IPS-NIHi11 (cell line): ENCODE measurements around the gene SCAPER.
"Not testable (repeated sequence)": the region's sequence is repeated elsewhere in the genome, so short reads cannot be mapped to it uniquely, and the experiment has no call there.

Source experiments
- DNase-seq: peaks from one replicate; pipeline ENCODE4 v3.0.0; 2012; ENCODE audit warnings: mixed read lengths, low spot score

The SCAPER gene

DNA sequence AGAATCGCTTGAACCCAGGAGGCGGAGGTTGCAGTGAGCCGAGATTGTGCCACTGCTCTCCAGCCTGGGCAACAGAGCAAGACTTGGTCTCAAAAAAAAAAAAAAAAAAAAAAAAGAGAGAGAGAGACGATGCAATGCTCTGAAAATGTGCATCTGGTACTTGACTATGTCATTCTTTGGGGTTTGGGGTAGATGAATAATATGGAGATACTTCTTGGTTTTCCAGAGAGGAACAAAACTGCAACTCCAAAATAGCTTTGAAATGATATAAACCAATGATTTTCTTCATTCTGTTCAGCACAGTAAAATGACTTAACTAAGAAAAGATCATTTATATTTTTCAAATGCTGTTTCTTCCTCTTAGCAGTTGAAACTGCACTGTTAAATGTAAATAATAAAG is 409.7 kb downstream of the SCAPER start:
- DNase-seq: no peak

DNA sequence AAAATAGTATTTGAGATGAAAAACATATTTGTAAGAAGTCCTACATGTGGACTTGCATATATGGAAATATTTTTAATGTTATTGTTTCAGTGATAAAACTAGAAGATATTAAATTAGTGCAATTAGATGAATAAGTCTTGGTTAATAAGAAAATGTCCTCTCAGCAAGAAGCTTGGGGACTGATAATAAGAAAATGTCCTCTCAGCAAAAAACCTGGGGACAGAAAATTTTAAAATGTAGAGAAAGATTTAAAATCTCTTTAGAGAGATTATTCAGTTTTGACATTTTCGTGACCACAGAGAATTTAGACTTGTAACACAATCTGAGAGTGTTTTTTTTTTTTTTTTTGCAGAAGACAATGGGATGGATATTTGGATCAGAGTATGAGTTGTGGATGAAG is 412.6 kb downstream of the SCAPER start:
- no peak for DNase-seq

DNA sequence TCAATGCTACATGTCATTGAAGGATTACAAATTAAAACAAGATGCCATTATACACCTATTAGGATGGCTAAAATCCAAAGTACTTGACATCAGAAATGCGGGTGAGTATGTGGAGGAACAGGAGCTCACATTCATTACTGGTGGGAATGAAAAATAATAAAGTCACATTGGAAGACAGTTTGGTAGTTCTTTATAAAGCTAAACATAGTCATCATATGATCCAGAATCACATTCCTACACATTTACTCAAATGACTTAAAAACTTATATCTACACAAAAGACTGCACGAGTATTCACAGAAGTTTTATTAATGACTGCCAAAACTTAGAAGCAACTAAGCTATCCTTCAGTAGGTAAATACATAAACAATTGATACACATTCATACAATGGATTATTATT is 421.4 kb downstream of the SCAPER start:
- no peak for DNase-seq

DNA sequence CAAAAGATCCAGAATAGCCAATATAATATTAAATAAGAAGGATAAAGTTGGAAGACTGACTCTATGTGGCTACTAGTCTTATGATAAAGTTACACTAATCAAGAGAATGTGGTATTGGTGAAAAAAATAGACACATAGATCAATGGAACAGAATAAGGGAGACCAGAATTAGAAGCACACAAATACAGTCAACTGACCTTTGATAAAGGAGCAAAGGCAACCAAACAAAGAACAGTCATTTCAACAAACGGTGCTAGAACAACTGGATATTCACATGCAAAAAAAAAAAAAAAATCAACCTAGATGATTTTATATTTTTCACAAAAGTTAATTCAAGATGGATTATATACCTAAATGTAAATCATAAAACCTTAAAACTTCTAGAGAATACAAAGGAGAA is 422.1 kb downstream of the SCAPER start:
- no peak for DNase-seq

DNA sequence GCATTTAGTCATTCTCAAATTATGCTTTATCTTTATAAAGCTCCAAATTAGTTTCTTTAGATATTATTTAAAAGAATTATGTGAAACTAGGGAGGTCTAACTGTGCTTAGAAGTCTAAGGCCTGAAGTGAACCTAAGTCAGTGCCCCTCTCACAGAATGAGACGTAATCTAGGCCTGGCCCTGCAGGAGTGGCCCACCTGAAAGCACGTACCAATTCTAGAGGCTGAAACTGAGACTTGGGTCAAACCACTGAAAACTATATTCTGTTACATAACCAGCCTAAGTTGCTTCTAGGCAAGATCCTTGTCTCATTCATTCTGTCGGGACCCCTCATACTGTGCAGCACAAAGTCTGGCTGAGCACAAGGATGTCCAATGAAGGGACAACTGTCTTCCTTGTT is 424.9 kb downstream of the SCAPER start:
- no peak for DNase-seq

DNA sequence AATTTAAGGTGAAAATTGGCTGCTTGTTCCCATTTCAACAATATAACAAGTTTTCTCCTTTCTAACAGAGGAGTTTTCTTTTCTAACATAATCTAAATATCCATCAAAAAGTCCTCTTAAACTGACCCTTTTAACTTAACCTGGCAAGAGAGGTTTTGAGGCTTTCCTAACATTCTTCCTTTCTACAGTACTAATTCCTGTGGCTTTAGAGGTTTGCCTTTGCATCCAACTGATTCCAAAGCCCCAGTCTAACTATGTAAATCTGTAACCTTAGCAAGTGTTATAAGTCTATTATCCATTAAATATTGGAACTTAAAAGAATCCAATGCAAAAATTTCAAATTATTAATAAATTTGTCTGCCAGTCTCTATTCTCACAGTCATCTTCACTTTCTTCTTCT is 434.4 kb downstream of the SCAPER start:
- no peak for DNase-seq

DNA sequence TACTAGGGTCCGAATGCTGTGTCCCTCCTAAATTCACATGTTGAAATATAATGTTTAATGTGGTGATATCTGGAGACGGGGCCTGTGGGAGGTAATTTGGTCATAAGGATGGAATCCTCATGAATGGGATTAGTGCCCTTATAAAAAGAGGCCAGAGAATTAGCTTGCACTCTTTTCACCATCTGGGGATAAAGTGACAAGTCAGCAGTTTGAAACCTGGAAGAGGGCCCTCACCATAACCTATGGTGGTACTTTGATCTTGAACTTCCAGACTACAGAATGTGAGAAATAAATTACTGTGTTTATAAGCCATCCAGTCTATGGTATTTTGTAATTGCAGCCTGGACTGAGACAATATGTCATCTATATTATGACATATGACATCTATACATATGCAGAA is 436.4 kb downstream of the SCAPER start:
- no peak for DNase-seq

DNA sequence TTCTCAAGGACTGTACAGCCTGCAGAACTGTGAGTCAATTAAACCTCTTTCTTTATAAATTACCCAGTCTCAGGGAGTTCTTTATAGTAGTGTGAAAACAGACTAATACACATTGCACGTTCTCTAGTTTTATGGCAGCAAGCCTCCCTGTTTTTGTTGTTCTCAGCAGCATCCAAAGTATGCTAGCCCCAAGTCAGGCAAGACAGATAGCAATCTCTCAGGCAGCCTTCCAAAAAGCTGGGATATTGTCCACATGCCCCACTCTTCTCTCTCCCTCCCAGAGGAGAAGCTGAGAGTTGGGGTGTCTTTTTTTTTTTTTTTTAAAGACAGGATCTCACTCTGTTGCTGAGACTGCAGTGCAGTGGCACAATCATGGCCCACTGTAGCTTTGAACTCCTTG is 438.0 kb downstream of the SCAPER start:
- DNase-seq: no peak

DNA sequence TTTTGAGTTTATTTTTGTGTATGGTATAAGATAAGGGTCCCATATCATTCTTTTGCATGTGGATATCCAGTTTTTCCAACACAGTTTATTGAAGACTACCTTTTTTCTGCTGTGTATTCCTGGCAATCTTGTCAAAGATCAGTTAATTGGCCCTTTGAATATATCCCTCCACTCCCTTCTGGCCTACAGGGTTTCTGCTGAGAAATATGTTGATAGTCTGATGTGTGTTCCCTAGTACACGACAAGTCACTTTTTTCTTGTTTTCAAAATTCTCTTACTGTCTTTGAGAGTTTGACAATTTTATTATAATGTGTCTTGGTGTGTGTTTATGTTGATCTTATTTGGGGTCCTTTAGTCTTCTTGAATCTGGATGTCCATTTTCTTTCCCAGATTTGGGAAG is 439.4 kb downstream of the SCAPER start:
- DNase-seq: no peak

DNA sequence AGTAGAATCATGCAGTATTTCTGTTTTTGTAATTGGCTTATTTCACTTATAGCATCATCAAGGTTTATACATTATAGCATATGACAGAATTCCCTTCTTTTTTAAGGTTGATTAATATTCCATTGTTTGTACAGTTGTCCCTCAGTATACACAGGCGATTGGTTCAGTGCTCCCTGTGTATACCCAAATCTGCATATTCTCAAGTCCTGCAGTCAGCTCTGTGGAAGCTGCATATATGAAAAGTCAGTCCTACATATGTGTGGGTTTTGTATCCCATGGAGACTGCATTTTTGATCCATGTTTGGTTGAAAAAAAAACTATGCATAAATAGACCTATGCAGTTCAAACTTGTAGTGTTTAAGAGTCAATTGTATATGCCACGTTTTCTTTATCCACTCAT is 440.9 kb downstream of the SCAPER start:
- DNase-seq: no peak

DNA sequence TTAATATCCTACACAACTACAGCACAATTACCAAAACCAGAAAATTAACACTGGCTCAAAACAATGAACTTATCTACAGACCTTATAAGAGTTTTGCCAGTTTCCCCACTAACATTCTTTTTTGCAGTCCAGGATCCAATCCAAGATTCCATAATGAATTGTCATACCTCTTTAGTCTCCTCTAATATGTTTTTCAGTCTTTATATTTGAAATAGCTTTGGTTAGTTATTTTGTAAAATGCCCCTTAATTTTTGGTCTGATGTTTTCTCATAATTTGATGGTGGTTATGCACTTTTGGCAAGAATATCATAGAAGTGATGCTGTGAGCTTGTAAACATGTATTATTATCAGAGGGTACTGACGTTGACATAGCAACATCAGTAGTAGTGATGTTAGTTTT is 444.3 kb downstream of the SCAPER start:
- no peak for DNase-seq

DNA sequence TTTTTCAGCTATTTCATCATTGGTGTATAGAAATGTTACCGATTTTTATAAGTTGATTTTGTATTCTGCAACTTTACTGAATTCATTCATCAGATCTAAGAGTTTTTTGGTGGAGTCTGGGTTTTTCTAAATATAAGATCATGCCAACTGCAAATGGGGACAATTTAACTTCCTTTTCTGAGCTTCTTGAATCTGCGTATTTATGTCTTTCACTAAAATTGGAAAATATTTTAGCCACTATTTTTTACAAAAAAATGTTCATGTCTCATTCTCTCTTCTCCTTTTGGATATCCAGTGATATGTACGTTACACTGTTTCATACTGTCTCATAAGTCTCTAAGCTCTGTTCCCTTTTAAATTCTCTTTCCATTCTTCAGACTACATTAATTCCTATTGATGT is 444.8 kb downstream of the SCAPER start:
- no peak for DNase-seq

DNA sequence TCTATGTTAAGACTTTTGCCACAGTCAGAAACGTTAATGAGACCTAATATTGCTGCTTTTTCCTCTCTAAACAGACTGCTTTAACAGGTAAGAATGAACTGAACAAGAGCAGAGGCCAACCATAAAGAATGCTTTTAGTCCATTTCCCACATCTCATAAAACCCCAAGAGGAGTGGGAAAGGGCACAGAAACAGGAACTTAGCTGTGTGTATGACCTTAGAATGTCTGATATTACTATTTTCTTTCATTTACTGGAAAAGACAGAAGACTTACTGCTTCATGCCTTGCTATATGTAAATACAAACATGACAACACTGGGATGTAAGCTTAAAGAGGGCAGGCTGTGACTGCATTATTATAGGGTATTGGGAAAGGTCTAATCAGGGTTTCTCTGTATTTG is 453.6 kb downstream of the SCAPER start:
- DNase-seq: no peak

DNA sequence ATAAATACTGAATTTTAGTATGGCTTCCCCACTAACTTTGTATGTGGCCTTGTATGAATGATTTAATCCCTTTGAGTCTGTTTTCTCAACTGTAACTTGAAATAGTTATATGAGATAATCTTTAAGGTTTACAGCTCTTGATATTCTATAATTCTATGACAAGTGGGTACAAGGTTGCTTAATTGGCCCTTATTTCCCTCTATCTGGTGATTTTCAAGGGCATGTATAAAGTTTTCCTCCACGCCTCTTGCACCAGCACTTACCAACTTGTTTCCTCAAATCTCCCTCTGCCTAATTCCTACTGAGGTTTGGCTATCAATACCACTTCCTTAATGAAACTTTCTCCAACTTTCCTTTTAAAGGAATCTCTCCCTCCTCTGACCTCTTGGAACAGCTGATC is 455.7 kb downstream of the SCAPER start:
- no peak for DNase-seq

DNA sequence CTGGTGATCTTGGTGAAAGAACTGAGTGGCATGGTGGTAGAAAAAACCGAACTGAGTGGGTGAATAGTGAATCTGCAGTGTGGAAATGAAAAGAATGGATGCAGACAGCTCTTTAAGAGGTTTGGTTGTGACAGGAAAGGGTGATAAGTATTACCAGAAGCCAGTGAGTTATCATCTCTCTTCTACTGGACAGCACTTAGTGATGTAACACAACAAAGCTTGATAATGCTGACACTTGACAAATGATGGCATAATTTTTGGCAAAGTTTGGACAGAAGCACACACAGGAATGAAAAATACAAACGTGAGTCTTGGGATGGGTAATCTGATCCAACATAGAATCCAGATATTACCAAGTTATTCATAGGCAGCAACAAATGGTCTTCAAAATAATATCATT is 456.4 kb downstream of the SCAPER start:
- no peak for DNase-seq

DNA sequence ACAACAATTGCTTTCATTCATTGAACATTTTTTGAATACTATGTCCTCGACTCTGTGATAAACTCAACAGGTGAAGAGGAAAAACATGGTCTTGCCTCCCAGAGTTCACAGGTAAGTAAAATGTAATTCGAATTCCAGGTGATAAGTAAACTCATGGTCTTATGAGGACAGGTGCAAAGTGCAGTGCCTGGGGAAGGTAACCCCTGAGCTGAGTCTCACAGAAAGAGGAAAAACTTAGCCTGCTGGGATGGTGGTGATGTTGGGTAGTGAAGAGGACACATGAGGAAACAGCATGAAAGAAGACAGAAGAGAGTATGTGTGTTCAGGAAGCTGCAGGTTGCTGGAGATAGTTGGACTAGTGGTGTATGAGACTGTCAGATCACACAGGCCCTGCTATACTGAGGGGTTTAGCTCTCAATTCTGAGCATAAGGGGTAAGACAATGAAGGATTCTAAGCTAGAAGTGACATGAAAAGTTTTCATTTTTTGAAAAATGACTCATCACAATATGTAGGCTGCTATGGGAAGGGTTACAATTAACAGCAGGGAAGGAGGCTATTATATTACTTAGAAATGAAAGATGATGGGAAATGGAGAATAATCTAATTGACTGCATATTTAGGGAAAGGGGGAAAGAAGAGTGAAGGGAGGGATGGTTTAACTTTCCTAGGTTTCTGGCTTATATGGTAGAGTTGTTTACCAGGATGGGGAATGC is 457.3 kb downstream of the SCAPER start:
- no peak for DNase-seq

DNA sequence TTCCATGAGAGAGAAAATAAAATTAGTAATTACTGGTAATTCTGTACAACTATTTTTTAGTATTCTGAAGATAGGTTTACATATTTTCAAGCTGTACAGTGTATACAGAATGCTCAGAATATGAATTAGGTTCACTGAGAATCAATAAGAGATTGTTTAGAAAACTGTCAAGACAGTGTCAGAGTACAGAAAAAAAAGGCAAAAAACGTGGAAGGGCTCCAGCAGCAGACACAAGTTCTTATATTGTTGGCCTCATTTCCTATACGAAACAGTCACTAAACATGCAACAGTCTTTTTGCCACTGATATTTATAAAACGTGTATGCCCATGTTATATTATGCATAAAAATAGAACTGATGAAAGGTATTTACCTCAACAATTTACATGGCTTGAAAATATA is 464.7 kb downstream of the SCAPER start:
- no peak for DNase-seq

DNA sequence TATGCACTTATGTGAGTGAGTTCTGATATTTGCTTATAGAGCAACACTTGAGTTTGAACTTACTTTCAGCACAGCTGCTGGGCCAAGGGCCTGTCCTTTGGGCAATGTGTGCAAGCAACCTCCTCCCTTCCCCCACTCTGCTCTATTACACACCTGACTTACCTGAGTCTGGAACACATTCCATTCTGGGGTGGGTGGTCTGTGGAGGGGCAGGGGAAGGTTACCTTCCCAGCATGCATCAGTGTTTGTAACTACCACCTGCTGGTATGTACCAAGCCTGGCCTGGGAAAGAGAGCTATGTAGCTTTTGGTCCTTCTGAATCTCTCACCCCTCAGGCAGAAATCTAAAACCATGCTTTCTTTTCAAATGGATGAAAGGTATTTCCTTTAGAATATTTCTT is 465.6 kb downstream of the SCAPER start:
- peak; percentile 56 for DNase-seq

DNA sequence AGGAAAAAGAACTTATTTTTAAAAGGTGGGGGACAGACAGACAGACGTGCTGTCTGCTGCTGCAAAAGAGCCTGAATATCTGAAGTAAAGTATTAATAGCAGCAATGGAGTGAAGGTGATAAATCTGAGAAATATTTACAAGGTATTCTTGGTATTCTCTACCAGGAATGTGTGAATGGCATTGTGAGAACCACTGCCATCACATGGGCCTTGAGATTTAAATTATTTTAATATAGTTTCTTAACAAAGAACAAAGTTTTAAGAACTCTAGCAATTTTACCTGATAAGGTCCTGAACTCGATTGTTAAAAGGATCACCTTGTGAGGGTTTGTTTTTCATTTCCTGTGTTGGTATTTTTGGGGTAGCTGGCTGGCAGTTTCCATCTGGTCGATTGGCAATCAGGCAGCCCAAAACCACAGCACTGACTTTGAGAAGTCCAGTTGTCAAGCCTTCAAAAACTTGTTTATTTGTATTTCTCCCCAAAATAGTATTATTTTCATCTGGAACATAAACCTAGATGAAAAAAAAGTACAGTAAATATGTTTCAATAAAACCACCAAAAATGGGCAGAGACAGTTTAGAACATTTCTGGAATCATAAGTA is 471.2 kb downstream of the SCAPER start:
- DNase-seq: no peak

DNA sequence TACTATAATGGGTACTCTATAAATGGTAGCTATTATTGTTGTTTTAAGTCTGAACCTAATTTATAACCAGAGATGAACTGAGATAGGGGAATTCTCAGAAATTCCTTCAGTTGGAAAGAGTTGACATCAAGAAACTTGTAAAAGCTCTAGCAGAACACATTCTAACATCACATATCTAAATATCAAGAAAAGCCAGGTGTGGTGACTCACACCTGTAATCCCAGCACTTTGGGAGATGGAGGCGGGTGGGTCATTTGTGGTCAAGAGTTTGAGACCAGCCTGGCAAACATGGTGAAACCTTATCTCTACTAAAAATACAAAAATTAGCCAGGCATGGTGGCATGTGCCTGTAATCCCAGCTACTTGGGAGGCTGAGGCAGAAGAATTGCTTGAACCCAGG is 472.1 kb downstream of the SCAPER start:
- not testable (repeated sequence) for DNase-seq

DNA sequence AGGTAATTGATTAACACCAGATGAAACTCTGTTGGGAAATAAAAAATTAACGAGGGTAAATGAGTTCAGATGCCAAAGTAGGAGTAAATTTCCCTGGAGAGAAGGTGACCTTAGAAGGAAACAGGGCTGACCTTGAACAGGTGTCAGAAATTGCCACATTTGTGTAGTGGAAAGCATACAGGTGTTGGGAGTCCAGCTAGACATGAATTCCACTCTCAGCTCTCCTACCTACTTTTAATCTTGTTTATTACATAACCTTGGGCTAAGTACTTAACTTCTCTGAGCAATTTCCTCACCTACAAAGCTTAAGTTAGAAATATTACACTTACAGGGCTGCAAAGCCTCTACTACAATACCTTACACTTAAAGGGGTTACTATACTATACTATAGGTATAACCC is 472.5 kb downstream of the SCAPER start:
- no peak for DNase-seq

DNA sequence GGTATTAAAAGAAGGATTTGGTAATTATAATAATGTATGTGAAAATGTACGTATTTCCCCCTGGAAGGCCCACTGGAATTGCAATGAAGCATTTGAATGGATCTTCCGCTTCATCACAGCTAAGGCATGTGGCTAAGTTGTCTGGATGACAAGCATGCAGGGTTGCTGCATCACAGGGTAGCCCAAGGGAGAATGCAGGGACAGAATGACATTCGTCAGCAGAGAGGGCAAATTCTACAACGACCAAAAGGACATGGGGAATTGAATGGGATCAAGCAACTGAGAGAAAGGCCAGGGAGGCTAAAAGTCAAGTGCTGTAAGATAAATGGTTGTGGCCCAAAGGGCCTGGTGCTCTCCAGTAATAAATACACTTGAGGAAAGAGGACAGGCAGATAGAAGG is 473.2 kb downstream of the SCAPER start:
- DNase-seq: peak; percentile 37

DNA sequence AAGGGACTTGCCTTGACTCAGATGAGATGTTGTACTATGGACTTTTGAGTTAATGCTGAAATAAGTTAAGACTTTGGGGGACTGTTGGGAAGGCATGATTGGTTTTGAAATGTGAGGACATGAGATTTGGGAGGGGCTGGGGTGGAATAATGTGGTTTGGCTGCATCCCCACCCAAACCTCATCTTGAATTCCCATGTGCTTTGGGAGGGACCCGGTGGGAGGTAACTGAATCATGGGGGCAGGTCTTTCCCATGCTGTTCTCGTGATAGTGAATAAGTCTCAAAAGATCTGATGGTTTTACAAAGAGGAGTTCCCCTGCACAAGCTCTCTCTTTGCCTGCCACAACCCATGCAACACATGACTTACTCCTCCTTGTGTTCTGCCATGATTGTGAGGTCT is 474.4 kb downstream of the SCAPER start:
- not testable (repeated sequence) for DNase-seq

DNA sequence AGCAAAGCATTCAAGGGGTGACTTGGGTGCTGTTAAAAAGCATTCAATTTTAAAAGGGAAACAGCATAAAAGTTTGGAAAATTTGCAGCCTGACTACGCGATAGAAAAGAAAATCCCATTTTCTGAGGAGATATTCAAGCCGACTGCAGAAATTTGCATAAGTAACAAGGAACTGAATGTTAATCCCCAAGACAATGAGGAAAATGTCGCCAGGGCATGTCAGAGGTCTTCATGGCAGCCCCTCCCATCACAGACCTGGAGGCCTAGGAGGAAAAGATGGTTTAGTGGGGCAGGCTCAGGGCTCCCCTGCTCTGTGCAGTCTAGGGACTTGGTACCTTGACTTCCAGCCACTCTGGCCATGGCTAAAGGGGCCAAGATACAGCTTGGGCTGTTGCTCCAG is 475.5 kb downstream of the SCAPER start:
- no peak for DNase-seq
